ENCODE results near the gene CEBPA. TPM values are rescaled to one million over a fixed set of nuclear protein-coding genes. Genes with fewer than 3 reads are reported as not detected.

CEBPA gene
- total RNA-seq, 5 donors from 2014 or later (not counting 1 experiment from before 2014, with no cell fraction given) = 1.1 to 2.1 (median 1.8) TPM

GRCh38 chr19:33291623-33292534 lies 10.5 kb downstream of the CEBPA start:
- WGBS (ENCODE audit: insufficient coverage) = 94% methylated on average over 10 of the region's 15 CpGs
- H3K27ac Mint-ChIP-seq = no peak overlapping the region
- ATAC-seq (replicated peaks in 1 of 4) (no peak), DNase-seq (no peak)
- peaks cover 5 to 22% (median 12%) of the 10 kb centered on the region in 3 donors for H3K9me3 Mint-ChIP-seq
- H3K4me3 ChIP-seq (ENCODE audit: control insufficient read depth in 1 of 2, extremely low read depth in 1 of 2, low read length in 1 of 2) = no peak overlapping the region
- H3K36me3 ChIP-seq (ENCODE audit: control insufficient read depth in 2 of 2, extremely low read depth in 1 of 2, insufficient read depth in 1 of 2, low read length in 1 of 2) = no peaks in the 10 kb centered on the region
- H3K4me1 ChIP-seq (ENCODE audit: control insufficient read depth in 1 of 2, extremely low read depth in 1 of 2, insufficient read depth in 2 of 2, low read length in 2 of 2) = peaks cover 0 to 8% of the 10 kb centered on the region in 2 experiments
- CTCF ChIA-PET = interaction anchor here in 1 of 2 donors (0.6 to 0.7 kb wide), 2 partner anchors 81 to 418 kb away, joined by 3 read pairs; no protein-coding TSS in a partner anchor
- peaks cover 9% of the 10 kb centered on the region for H3K36me3 Mint-ChIP-seq
- H3K27me3 ChIP-seq (replicated peaks in 1 of 2; ENCODE audit: control insufficient read depth in 2 of 2, extremely low read depth in 1 of 2, insufficient read depth in 2 of 2, low read length in 1 of 2) = peaks cover 0 to 50% of the 10 kb centered on the region in 2 experiments
- peaks cover 2% of the 10 kb centered on the region for H3K9me3 ChIP-seq
- POLR2A ChIA-PET = no interaction called here
- peaks cover 12 to 19% of the 10 kb centered on the region in 2 donors for H3K27me3 Mint-ChIP-seq
- no peak overlapping the region for H3K4me3 Mint-ChIP-seq
- H3K27ac ChIP-seq (ENCODE audit: low read length) = no peak overlapping the region
- peaks cover 4 to 9% (median 6%) of the 10 kb centered on the region in 3 donors for H3K4me1 Mint-ChIP-seq

- Mint-ChIP-seq H3K36me3 (peaks cover 9% of the 10 kb centered on the region), H3K9me3 (peaks cover 5 to 22% (median 12%) of the 10 kb centered on the region in 3 donors), H3K27me3 (peaks cover 12 to 19% of the 10 kb centered on the region in 2 donors), H3K27ac (no peak overlapping the region), H3K4me1 (peaks cover 7 to 13% (median 10%) of the 10 kb centered on the region in 3 donors), H3K4me3 (no peak overlapping the region)
- peaks cover 0 to 52% of the 10 kb centered on the region in 2 experiments for H3K27me3 ChIP-seq (replicated peaks in 1 of 2; ENCODE audit: control insufficient read depth in 2 of 2, extremely low read depth in 1 of 2, insufficient read depth in 2 of 2, low read length in 1 of 2)
- ChIA-PET POLR2A (no interaction called here), CTCF (no interaction called here)
- ATAC-seq (replicated peaks in 1 of 4) (no peak), DNase-seq (no peak)
- H3K27ac ChIP-seq (ENCODE audit: low read length) = no peak overlapping the region
- no peak overlapping the region for H3K4me3 ChIP-seq (ENCODE audit: control insufficient read depth in 1 of 2, extremely low read depth in 1 of 2, low read length in 1 of 2)
- no peaks in the 10 kb centered on the region for H3K36me3 ChIP-seq (ENCODE audit: control insufficient read depth in 2 of 2, extremely low read depth in 1 of 2, insufficient read depth in 1 of 2, low read length in 1 of 2)
- H3K9me3 ChIP-seq = peaks cover 2% of the 10 kb centered on the region
- 85% methylated on average over 13 of the region's 14 CpGs for WGBS (ENCODE audit: insufficient coverage)
- H3K4me1 ChIP-seq (ENCODE audit: control insufficient read depth in 1 of 2, extremely low read depth in 1 of 2, insufficient read depth in 2 of 2, low read length in 2 of 2) = peaks cover 0 to 16% of the 10 kb centered on the region in 2 experiments
Observed at GRCh38 chr19:33290956-33291622, 11.2 kb downstream of the CEBPA start.

GRCh38 chr19:33290082-33290815 lies 12.1 kb downstream of the CEBPA start:
- 87% methylated on average over 7 of the region's 11 CpGs for WGBS (ENCODE audit: insufficient coverage)
- ChIA-PET POLR2A (no interaction called here), CTCF (no interaction called here)
- no peaks in the 10 kb centered on the region for H3K36me3 ChIP-seq (ENCODE audit: control insufficient read depth in 2 of 2, extremely low read depth in 1 of 2, insufficient read depth in 1 of 2, low read length in 1 of 2)
- no peak for ATAC-seq (replicated peaks in 1 of 4)
- DNase-seq = no peak
- no peak overlapping the region for H3K27ac ChIP-seq (ENCODE audit: low read length)
- no peak overlapping the region for H3K4me3 ChIP-seq (ENCODE audit: control insufficient read depth in 1 of 2, extremely low read depth in 1 of 2, low read length in 1 of 2)
- Mint-ChIP-seq H3K4me3 (no peak overlapping the region), H3K27ac (no peak overlapping the region), H3K36me3 (peaks cover 9% of the 10 kb centered on the region), H3K9me3 (peaks cover 5 to 22% (median 12%) of the 10 kb centered on the region in 3 donors), H3K27me3 (peaks cover 9 to 17% of the 10 kb centered on the region in 2 donors), H3K4me1 (peaks cover 7 to 15% (median 10%) of the 10 kb centered on the region in 3 donors)
- H3K27me3 ChIP-seq (replicated peaks in 1 of 2; ENCODE audit: control insufficient read depth in 2 of 2, extremely low read depth in 1 of 2, insufficient read depth in 2 of 2, low read length in 1 of 2) = peaks cover 0 to 52% of the 10 kb centered on the region in 2 experiments
- peaks cover 0 to 17% of the 10 kb centered on the region in 2 experiments for H3K4me1 ChIP-seq (ENCODE audit: control insufficient read depth in 1 of 2, extremely low read depth in 1 of 2, insufficient read depth in 2 of 2, low read length in 2 of 2)
- H3K9me3 ChIP-seq = peaks cover 2% of the 10 kb centered on the region

GRCh38 chr19:33289261-33289660 lies 13.1 kb downstream of the CEBPA start:
- peaks cover 0 to 48% of the 10 kb centered on the region in 2 experiments for H3K27me3 ChIP-seq (replicated peaks in 1 of 2; ENCODE audit: control insufficient read depth in 2 of 2, extremely low read depth in 1 of 2, insufficient read depth in 2 of 2, low read length in 1 of 2)
- Mint-ChIP-seq H3K27ac (no peak overlapping the region), H3K36me3 (peaks cover 9% of the 10 kb centered on the region), H3K4me1 (peaks cover 7 to 15% (median 10%) of the 10 kb centered on the region in 3 donors), H3K4me3 (no peak overlapping the region), H3K9me3 (peaks cover 5 to 22% (median 12%) of the 10 kb centered on the region in 3 donors), H3K27me3 (peaks cover 8 to 15% of the 10 kb centered on the region in 2 donors)
- ATAC-seq (replicated peaks in 1 of 4) = no peak
- DNase-seq = no peak
- H3K36me3 ChIP-seq (ENCODE audit: control insufficient read depth in 2 of 2, extremely low read depth in 1 of 2, insufficient read depth in 1 of 2, low read length in 1 of 2) = no peaks in the 10 kb centered on the region
- H3K27ac ChIP-seq (ENCODE audit: low read length) = no peak overlapping the region
- no peak overlapping the region for H3K4me3 ChIP-seq (ENCODE audit: control insufficient read depth in 1 of 2, extremely low read depth in 1 of 2, low read length in 1 of 2)
- ChIA-PET POLR2A (no interaction called here), CTCF (no interaction called here)
- peaks cover 0 to 17% of the 10 kb centered on the region in 2 experiments for H3K4me1 ChIP-seq (ENCODE audit: control insufficient read depth in 1 of 2, extremely low read depth in 1 of 2, insufficient read depth in 2 of 2, low read length in 2 of 2)
- H3K9me3 ChIP-seq = peaks cover 2% of the 10 kb centered on the region

GRCh38 chr19:33288666-33289065 lies 13.7 kb downstream of the CEBPA start:
- Mint-ChIP-seq H3K36me3 (peaks cover 9% of the 10 kb centered on the region), H3K4me3 (no peak overlapping the region), H3K9me3 (peaks cover 5 to 22% (median 12%) of the 10 kb centered on the region in 3 donors), H3K27ac (no peak overlapping the region), H3K27me3 (peaks cover 6 to 15% of the 10 kb centered on the region in 2 donors), H3K4me1 (peaks cover 7 to 15% (median 10%) of the 10 kb centered on the region in 3 donors)
- Histone ChIP-seq H3K27ac (ENCODE audit: low read length) (no peak overlapping the region), H3K9me3 (peaks cover 2% of the 10 kb centered on the region), H3K4me1 (ENCODE audit: control insufficient read depth in 1 of 2, extremely low read depth in 1 of 2, insufficient read depth in 2 of 2, low read length in 2 of 2) (peaks cover 0 to 17% of the 10 kb centered on the region in 2 experiments), H3K4me3 (ENCODE audit: control insufficient read depth in 1 of 2, extremely low read depth in 1 of 2, low read length in 1 of 2) (no peak overlapping the region), H3K36me3 (ENCODE audit: control insufficient read depth in 2 of 2, extremely low read depth in 1 of 2, insufficient read depth in 1 of 2, low read length in 1 of 2) (no peaks in the 10 kb centered on the region), H3K27me3 (replicated peaks in 1 of 2; ENCODE audit: control insufficient read depth in 2 of 2, extremely low read depth in 1 of 2, insufficient read depth in 2 of 2, low read length in 1 of 2) (peaks cover 0 to 42% of the 10 kb centered on the region in 2 experiments)
- ATAC-seq (replicated peaks in 1 of 4) (no peak), DNase-seq (no peak)
- POLR2A ChIA-PET = no interaction called here
- no CpG with 5 or more reads among the region's 1 CpG for WGBS (ENCODE audit: insufficient coverage)
- CTCF ChIA-PET = interaction anchor here in 1 of 2 donors (1.1 kb wide), 1 partner anchor 16 kb away, joined by 6 read pairs; no protein-coding TSS in a partner anchor

- no peak overlapping the region for H3K27ac ChIP-seq (ENCODE audit: low read length)
- peaks cover 5 to 22% (median 12%) of the 10 kb centered on the region in 3 donors for H3K9me3 Mint-ChIP-seq
- H3K27me3 ChIP-seq (replicated peaks in 1 of 2; ENCODE audit: control insufficient read depth in 2 of 2, extremely low read depth in 1 of 2, insufficient read depth in 2 of 2, low read length in 1 of 2) = peaks cover 0 to 35% of the 10 kb centered on the region in 2 experiments
- peaks cover 6 to 15% (median 7%) of the 10 kb centered on the region in 3 donors for H3K4me1 Mint-ChIP-seq
- H3K9me3 ChIP-seq = peaks cover 2% of the 10 kb centered on the region
- no peak overlapping the region for H3K4me3 Mint-ChIP-seq
- ChIA-PET POLR2A (no interaction called here), CTCF (interaction anchor here in 1 of 2 donors (1.1 kb wide), 1 partner anchor 16 kb away, joined by 6 read pairs; no protein-coding TSS in a partner anchor)
- no peak overlapping the region for H3K27ac Mint-ChIP-seq
- peaks cover 9% of the 10 kb centered on the region for H3K36me3 Mint-ChIP-seq
- H3K4me1 ChIP-seq (ENCODE audit: control insufficient read depth in 1 of 2, extremely low read depth in 1 of 2, insufficient read depth in 2 of 2, low read length in 2 of 2) = peaks cover 0 to 17% of the 10 kb centered on the region in 2 experiments
- no peak for DNase-seq
- no peak overlapping the region for H3K4me3 ChIP-seq (ENCODE audit: control insufficient read depth in 1 of 2, extremely low read depth in 1 of 2, low read length in 1 of 2)
- H3K27me3 Mint-ChIP-seq = peaks cover 3 to 9% of the 10 kb centered on the region in 2 donors
- ATAC-seq (replicated peaks in 1 of 4) = no peak
- H3K36me3 ChIP-seq (ENCODE audit: control insufficient read depth in 2 of 2, extremely low read depth in 1 of 2, insufficient read depth in 1 of 2, low read length in 1 of 2) = no peaks in the 10 kb centered on the region
Observed at GRCh38 chr19:33287927-33288326, 14.4 kb downstream of the CEBPA start.

Data from T-cell (primary cell).